Right kidney (tissue), 1 donor: Measurements from ENCODE around the gene LHCGR.
A peak's percentile ranks its signal among the peaks of the same experiment; 100 is the strongest.
"Not testable (repeated sequence)": the region's sequence is repeated elsewhere in the genome, so short reads cannot be mapped to it uniquely, and the experiment has no call there.

ENCODE experiments used
- DNase-seq: peaks from one replicate; pipeline ENCODE4 v3.0.0-alpha.2; 2016

Gene LHCGR

DNA sequence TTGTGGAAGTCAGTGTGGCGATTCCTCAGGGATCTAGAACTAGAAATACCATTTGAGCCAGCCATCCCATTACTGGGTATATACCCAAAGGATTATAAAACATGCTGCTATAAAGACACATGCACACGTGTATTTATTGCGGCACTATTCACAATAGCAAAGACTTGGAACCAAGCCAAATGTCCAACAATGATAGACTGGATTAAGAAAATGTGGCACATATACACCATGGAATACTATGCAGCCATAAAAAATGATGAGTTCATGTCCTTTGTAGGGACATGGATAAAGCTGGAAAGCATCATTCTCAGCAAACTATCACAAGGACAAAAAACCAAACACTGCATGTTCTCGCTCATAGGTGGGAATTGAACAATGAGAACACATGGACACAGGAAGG is 16.3 kb downstream of the LHCGR start:
- not testable (repeated sequence) for DNase-seq

DNA sequence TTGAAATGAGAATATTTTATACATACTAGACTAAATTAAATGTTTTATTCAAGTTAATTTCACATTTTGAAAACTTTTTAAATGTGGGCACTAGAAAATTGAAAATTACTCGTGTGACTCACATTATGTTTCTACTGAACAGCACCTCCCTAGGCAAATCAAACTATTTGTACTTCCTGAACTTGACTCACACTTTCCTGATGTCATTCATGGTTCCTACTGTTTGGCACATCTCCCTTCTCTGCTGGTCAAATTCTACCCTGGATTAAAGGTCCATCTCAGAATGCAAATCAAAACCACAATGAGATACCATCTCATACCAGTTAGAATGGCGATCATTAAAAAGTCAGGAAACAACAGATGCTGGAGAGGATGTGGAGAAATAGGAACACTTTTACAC is 16.7 kb downstream of the LHCGR start:
- no peak for DNase-seq

DNA sequence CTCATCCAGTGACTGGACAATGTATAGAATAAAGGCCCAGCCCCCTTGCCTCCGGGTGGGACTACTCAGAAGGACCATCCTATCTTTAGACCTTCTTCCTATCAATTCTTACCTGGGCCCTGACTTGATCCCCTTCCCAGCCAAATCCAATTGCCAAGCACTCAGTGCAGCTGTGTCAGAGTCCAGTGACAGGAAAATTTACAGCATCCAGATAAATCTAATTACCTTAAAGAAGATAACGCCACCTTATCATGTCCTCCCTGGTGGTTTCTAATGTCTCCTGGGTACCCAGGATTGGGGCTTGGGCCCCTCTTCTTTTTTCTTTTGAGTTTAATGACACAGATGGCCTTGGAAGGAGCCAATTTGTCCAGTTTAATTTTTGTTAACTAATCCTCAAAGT is 19.3 kb downstream of the LHCGR start:
- no peak for DNase-seq

DNA sequence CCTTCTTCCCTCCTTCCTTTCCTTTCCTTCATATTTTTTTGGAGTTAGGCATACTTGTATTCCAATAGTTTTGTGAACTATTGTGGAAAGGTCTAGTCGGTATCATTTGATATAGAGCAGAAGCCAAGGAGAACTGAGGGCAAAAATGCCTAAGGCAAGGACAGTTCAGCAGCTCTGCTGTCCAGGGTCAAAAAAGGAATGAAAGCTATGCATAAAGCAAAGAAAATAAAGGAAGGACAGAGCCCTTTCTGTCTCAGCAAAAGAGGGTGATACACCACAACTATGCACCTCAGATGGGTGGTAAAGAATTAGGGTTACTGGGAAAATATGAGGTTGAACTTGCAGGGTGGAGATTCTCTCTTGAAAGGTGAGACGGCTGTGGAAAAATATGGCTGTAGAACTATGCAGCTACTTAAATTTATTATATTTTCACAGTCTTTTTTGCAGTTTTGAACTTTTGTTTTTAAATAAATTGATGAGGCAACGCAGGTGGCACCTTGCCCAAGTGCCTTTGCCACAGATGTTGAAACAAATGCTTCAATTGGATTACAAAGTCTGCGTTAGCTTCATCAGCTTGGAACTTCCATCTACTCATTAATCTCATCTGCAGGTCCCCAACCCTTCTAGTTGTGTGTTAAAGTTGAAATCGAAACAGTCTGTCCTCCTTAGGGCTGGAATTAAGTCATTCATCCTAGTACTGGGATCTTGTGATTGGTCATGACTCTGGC is 20.8 kb downstream of the LHCGR start:
- DNase-seq, result no peak

DNA sequence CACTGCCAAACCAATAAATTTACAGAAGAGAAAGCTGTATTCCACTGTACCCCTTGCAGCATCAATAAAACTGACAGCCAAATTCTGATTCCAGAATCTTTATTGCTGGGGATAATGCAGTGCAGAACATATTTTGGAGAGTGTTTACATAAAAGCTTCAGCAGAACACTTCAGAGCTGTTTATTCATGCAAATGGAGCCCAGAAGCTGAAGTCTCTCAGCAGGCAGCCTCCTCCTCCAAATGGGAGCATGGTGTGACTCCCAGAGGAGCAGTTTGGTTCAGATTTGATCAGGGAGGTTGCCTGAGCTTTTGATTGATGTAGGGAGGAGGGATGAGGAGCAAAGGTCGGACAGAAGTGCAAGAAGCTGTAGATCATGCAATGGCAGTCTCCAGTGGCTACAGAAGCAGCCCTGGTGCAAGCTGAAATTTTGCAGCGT is 22.4 kb downstream of the LHCGR start:
- peak; percentile 35 for DNase-seq

DNA sequence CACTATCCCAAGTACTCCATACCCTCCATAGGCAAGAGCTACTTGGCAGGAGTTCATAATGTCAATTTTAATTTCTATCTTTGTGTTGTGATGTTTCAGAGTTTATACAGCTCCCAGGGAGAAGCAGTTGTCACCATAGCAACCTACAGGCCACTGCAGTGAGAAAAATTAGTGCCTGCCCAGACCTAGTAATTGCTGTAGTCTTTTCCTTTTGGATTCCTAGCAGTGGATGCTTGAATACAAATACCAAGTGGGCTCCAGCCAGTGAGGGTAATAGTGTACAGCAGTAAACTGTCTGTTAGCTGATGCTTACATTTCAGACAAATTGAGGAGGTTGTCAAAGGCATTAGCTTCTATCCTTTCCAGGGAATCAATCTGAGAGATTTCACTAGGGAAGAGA is 26.7 kb downstream of the LHCGR start:
- no peak for DNase-seq

DNA sequence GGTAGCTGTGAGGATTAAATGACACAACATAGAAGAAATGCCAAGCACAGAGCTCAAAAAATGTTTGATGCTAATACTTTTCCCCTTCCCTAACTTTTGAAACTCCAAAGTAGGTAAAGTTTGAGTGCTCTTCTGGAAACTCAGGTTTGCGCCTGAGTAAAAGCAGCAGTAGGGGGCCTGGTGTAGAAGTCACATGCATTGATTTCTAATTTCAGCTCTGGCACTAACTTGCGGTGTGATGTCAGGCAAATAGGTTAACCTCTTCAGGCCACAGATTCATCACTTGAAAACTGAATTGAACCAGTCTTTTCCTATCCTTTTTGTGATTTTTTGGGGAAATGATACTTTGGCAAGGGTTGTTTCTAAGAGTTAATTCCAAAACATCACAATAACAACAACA is 27.2 kb downstream of the LHCGR start:
- no peak for DNase-seq

DNA sequence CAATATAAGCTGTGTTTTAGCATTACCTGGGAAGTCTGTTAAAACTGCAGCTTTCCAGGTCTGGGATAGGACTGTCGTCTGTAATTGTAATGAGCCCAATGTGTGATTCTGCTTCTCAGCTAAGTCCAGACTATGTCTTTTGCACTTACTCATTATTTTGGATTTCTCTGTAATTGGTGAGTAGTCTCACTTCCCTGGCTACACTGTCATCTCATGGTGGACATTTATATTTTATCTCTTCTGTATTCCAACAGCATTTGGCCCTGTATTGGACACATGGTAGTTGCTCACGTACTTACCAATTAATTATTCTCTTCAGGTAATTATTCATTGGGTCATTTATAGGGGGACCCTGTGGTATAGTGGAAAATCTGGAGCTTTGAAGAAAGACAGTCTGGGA is 28.0 kb downstream of the LHCGR start:
- DNase-seq, result no peak

DNA sequence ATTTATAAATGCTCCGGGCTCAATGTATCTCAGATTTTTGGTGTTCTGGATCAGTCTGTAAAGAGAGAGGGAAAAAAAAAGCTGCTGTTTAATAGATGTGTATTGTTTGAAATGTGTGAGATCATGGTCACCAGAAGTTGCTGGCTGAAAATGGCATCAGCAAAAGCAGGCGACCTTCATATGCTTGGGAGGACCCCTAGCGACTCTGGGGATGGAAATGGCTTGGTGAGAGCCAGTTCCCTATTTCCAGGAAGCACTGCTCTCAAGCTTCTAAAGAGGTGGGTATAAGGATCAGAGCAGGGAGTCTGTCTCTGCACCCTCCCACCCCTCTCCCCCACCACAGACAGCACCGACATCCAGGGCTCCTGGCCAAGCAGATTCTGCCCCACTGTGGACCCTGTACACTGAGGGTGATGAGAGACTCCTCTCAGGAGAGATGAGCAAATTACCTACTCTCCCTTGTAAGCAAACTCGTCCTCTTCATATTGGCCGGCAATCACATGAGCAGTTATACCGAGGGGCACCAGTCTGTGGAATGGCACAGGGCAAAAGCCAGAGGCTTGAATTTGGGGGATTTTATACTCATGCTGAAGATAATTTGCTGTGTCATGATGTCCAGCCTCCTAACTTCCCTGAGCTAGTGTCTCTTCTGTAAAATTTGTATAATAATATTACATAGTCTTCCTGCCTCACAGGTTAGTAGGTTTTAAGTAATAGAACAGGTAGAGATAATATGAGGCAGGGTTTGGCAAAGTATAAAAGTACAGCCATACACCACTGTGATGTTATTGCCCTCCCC is 29.6 kb downstream of the LHCGR start:
- no peak for DNase-seq

DNA sequence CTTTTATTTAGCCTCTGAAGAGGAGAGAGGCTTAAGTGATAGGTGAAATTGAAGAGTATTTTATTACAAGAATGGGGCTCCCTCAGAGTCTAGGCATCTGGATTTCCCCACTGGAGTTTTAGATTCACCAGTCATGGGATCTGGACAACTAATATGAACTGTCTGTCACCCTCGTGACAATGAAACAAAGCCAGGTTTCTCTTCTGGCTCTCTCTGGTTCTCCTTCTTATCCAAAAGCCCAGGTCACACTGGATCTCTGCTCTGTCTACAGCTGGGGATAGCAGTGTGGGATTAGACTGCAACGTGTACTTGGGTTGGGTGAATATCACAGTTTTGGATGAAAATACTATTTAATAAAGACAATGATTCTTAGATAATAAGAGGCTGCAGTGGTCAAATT is 31.2 kb downstream of the LHCGR start:
- DNase-seq, result no peak

DNA sequence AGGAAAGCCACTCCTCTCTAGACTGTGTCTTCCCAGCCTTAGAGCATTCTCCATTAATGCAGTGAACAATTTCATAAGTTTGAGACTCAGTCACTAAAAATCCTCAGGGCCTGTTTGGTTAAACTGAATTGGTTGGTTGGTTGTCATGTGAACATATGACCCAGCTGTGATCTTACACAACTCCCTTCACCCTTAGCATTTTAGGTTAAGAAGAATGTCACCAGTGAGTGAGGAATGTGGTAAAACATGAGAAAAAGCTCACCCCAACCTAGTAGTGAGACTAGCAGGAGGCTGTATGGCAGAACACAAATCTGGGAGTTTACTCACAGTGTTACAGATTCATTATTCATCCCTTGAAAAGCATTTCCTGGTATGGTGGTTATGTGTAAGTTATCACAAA is 32.4 kb downstream of the LHCGR start:
- no peak for DNase-seq

DNA sequence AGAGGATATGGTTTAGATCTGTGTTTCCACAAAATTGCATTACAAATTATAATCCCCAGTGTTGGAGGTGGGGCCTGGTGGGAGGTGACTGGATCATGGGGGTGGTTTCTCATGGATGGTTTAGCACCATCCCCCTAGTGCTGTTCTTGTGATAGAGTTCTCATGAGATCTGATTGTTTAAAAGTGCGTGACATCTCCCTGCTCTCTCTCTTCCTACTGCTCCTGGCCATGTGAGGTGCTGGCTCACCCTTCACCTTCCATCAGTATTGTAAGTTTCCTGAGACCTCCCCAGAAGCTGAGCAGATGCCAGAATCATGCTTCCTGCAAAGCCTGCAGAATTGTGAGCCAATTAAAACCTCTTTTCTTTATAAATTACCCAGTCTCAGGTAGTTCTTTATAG is 33.1 kb downstream of the LHCGR start:
- no peak for DNase-seq

DNA sequence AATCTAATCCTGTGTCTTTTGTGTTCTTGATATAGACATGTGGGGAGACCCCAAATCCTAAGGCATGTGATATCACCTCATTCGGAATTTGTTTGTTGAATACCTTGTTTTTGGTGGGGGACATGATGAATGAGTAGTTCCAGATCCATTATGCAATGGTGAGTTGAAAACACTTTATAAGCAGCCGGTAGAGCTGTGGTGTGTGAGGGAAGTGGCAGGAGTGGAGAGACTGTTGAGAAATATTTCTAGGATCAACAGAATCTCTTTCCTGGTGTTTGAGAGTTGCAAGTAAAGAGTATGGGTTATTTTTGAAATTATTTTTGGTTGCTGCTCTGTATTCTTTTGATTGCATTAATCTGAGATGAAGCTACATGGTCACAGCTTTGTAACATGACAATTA is 34.4 kb downstream of the LHCGR start:
- DNase-seq, result no peak

DNA sequence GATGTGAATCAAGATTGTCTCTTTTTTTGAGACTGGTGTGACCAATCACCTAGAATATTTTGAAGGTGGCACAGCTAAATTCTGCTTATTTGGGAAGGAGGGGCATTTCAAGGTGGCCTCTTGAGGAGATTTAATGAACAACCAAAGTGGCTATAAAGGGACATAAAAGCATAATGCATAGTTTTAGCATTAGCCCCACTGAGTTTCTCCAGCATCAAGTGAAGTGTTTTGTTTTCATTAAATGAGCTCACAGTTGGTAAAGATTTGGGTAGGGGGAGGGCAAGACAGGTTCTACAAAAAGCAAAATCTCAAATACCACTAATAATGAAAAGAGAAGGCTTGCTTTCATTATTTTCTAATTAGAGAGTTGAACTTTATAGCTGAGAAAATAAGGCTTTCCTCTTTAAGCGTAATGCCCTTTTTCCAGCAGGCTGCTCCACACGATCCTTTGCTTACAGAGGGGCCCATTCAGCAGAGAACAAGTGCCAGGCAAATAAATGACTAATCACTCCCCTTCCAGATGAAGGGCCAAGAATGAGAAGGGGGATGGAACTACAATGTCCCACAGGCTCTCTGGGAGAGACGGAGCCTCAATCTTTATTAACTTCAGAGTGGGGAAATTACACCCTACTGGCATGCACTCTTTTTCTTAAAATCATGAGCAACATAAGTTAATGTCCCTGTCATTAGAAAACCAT is 35.9 kb downstream of the LHCGR start:
- DNase-seq, result no peak

DNA sequence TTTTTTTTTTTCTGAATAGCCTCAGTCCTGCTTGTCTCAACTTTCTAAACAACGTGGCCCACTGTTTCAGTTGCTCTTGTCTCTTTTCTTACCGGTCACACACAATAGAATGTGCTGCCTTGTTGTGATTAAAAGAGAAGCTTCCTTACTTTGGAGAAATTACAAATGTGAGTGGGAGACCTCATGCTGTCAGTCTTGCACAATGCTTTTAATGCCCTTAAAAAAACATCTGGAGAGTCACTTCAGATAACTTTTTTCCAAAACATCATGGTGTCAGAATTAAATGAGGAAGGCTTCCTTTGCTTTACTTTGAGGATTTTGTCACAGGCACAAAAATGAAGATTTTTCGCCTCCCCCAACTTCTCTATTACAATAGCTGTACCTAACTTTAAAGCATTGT is 37.7 kb downstream of the LHCGR start:
- DNase-seq, result no peak

DNA sequence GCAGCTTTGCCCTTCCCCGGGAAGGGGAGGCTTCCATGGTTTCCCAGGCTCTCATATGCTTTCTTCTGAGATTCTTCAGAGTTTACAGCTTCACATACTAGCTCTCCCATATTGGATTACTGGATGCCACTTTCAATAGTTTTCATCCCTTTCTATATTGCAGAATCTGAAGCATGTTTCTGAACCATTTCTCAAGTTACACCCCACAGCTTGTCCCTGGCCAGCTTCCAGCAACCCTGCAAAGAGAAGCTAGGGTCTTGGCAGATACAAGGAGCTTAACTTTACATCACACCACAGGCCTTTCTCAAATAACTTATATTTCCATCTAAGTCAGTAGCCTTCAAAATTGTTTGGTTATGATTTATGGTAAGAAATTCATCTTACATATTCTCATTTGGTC is 39.6 kb downstream of the LHCGR start:
- no peak for DNase-seq

DNA sequence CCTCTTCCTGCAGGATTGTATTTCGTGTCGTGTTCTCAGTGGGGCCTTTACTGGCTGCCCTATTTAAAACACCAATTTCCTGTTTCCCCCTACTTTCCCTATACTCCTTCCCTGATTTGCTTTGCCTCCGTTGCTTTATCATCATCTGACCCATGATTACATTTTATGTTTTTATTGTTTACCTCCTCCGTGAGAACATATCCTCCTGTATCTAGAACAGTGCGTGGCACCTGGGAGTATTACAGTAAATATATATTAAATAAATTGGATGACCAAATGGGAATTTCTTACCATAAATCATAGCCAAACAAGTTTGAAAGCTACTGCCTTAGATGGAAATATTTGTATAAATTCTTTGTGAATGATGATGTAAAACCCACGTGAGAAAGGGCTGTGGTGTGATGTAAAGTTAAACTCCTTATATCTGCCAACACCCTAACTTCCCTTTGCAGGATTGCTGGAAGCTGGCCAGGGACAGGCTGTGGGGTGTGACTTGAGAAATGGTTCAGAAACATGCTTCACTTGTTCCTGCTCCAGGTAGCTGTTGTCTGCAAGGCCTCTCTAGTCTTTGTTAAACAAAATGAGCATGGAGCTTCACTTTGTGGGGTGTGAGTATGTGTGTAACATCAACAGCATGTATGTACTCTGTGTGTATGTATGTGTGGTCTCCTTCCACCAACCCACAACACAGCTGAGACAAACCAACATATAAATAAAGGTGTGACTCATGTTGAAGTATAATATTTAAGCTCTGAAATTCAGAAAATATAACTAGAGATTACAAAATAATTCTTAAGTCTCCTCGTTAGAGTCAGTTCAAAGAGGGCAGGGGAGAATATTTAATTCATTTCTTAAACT is 40.3 kb downstream of the LHCGR start:
- no peak for DNase-seq

DNA sequence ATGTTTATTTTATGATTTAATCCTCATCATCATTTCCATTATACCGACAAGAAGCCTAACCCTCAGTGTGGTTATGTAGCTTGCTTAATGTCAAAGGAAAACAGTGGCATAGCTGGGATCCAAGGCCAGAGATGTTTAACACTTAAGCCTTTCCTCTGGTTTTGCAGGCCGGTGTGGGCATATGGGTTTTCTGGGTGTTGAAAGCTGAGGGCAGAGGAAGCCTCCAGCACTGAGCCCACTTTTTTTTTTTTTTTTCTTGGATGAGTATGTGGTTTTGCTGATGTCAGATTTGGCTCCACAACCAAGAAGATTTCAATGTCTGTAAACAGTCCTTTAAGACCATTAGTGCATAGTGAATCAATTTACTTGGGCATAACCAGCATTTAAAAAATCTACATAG is 41.3 kb downstream of the LHCGR start:
- DNase-seq, result no peak

DNA sequence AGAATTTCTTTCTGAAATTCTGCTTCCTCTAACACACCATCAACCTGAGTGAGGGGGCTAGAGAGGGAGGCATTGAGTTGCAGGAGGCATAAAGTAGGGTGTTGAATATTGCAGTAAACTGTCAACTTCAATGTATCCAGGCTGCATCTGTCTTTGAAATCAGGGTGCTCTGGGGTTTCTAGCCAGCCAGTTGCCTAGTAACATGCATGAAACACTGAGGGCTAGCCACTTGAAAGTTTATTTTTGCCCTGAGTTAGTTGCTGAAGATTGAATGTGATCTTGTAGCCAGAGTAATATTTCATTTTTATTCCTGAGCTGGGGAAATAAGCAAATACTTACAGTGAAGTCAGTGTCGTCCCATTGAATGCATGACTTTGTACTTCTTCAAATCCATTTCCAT is 41.9 kb downstream of the LHCGR start:
- DNase-seq, result no peak

DNA sequence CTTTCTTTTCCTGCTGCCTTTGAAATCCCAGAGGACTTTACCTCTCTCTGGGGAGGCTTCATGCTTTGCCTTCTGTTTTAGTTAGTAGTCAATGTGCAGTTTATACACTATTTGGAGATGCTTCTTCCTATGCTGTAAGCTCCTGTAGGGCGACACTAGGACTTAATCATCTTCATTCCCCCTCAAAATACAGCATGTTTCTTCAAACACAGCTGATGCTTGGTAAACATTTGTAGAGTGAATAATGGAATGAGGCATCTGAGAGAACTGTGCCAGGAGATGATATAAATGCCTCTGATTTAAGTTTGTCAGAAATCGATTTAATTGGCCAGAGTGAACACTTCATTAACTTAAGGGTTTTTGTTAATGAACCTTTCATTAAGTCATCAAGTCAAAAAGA is 43.4 kb downstream of the LHCGR start:
- DNase-seq, result no peak

DNA sequence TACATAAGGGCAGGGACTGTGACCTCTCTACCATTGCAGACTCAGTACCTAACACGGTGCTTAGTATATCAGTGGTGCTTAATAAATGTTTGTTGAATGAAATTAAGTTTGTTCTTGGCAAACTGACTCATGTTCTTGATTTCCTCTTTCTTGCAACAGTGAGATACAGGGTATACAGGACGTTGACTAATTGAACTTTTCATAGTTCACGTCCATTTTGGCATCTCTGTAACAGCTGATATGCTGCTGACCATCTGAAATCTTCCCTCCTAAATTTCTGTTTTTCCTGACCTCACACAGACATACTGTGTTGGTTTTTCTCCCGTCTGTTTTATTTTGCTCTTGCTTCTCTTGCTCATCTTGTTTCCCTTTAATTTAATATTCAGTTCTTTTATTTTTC is 44.2 kb downstream of the LHCGR start:
- no peak for DNase-seq
